Measurements from ENCODE around the gene CNGB1.
"Not testable (repeated sequence)": the region's sequence is repeated elsewhere in the genome, so short reads cannot be mapped to it uniquely, and the experiment has no call there.

Gene CNGB1

GRCh38 chr16:57904101-57904500 lies 66.8 kb downstream of the CNGB1 start:
- DNase-seq (ENCODE audit: low read depth), result no peak

DNA sequence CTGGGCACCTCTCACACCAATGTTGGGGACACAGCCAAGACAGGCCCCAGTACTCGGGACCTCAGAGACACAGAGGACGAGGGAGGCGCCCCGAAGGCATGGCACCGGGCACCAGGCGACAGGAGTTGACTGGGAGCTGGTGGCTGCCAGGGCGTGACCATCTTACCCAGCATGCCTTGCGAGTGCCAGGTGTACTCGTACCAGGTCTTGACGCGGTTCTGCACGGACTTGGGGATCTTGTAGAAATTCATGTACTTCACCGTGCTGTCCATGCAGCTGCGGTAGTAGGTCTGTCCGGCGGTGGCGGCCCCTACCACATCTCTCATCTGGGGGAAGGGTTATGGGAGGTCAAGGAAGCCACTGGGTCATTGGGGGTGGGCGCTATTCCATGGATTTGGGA lies 67.3 kb downstream of the CNGB1 start:
- no peak for DNase-seq (ENCODE audit: low read depth)

GRCh38 chr16:57901480-57902069 lies 69.4 kb downstream of the CNGB1 start:
- no peak for DNase-seq (ENCODE audit: low read depth)

- DNase-seq (ENCODE audit: low read depth), result no peak
Observed at GRCh38 chr16:57900796-57901479, 70.0 kb downstream of the CNGB1 start.

DNA sequence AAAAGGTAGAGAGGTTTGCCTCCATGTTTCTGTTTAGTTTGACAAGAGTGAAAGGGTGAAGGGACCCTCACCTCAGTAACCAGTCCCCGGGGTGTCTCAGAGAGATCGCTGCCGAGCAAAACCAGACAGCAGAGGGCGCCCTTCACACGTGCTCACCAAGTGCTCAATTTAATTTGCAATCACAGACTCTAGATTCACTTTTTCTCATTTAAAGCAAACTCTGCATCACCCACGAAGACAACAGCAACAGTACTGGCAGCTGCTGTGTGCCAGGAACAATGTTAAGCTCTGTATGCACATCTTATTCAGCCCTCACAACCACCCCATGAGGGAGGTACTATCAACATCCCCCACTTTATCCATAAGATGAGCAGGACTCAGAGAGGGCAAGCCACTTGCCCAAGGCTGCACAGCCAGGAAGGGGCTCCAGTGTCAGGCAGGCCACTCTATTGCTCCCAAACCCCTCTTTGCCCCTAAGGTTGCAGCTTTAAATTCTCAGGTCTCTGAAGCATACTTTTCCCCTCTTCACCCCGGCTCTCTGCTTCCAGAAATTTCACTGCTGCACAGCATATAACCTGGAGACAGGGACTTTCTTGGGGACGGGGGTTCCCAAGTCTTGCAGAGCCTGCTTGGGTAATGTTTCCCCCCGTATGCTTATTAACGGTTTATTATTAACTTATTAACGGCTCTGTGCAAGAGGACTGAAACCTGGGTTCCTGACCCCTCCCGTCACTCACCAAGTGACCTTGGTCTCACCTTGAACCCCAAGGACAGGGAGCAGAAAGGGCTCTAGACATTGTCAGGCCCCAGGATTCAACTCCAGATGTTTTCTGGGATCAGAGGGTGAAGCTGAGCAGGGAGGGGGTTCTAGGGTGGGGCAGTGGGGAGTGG lies 70.9 kb downstream of the CNGB1 start:
- peak; percentile 65 for DNase-seq (ENCODE audit: low read depth)

DNA sequence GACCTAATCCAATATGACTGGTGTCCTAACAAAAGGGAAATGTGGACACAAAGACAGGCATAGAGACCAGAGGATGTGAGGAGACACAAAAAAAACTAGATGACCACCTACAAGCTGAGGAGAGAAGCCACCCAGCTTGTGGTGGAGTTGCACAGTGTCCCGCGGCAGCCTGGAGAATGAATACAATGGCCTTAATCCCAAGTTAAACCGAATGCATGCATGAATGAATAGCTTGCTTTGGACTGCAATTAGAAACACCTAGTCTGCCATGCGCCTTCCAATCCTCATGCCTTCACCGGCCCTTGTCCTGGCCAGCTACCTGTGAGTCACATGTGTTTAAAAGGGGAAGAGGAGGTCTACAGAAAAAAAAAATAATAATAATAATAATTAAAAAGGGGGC lies 72.0 kb downstream of the CNGB1 start:
- DNase-seq (ENCODE audit: low read depth), result no peak

- no peak for DNase-seq (ENCODE audit: low read depth)
Observed at GRCh38 chr16:57897996-57898395, 72.9 kb downstream of the CNGB1 start.

GRCh38 chr16:57897053-57897784 lies 73.7 kb downstream of the CNGB1 start:
- no peak for DNase-seq (ENCODE audit: low read depth)

- not testable (repeated sequence) for DNase-seq (ENCODE audit: low read depth)
Observed at GRCh38 chr16:57895081-57895547, 75.8 kb downstream of the CNGB1 start.

DNA sequence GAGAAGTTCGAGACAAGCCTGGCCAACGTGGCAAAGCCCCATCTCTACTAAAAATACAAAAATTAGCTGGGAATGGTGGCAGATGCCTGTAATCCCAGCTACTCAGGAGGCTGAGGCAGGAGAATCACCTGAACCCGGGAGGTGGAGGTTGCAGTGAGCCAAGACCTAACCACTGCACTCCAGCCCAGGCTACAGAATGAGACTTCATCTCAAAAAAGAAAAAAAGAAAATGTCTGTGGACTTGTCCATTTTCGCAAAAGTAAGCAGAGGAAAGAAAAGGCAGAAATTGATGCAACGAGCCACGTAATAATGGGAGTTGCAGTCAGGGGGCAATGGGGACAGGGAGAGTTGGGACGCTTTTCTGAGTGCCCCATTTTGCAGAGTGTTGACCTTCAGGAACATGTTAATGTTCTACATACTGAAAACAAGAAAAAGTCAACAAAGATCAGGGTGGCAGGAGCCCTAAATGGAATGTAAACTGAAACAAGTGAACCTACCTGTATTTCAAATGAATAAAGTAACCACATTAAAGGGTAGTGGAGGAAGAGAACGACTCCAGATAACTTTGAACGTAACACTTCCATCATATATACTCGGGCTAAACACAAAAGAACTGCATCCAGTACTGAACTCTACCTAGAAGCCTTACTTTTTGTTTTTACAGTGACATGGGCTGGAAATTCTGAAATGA lies 76.4 kb downstream of the CNGB1 start:
- DNase-seq (ENCODE audit: low read depth), result no peak

GRCh38 chr16:57893559-57894389 lies 77.2 kb downstream of the CNGB1 start:
- DNase-seq (ENCODE audit: low read depth), result no peak

GRCh38 chr16:57893217-57893558 lies 77.7 kb downstream of the CNGB1 start:
- no peak for DNase-seq (ENCODE audit: low read depth)

DNA sequence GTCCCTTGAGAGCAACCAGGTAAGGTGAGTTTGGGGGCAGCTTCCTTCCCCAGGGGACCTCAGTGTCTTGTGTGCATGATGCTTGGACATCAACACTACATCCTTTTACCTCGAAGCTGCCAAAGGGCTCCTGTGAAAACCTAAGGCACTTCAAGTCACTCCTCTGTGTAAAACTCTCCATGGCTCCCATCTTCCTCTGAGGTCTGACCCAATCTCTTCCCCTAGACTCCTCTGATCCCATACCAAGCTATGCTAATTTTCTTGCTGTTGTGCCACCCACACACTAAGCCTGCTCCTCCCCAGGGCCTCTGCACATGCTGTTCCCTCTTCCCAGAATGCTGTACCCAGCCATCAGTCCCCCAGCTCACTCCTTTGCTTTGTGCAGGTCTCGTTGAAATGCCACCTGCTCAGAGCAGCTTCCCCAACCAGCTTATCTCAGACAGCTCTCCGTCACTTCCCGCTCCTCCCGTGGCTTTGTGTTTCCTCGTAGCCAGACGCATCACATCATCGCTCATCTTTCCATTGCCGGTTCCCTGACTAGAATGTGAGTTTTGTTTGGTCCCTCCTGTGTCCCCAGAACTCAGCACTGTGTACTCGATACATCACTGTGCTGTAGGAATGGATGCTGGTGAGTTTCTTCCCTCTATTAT lies 78.4 kb downstream of the CNGB1 start:
- DNase-seq (ENCODE audit: low read depth), result no peak

- no peak for DNase-seq (ENCODE audit: low read depth)
Observed at GRCh38 chr16:57892041-57892440, 78.9 kb downstream of the CNGB1 start.

GRCh38 chr16:57890752-57891111 lies 80.2 kb downstream of the CNGB1 start:
- DNase-seq (ENCODE audit: low read depth), result no peak

GRCh38 chr16:57889960-57890751 lies 80.8 kb downstream of the CNGB1 start:
- no peak for DNase-seq (ENCODE audit: low read depth)

DNA sequence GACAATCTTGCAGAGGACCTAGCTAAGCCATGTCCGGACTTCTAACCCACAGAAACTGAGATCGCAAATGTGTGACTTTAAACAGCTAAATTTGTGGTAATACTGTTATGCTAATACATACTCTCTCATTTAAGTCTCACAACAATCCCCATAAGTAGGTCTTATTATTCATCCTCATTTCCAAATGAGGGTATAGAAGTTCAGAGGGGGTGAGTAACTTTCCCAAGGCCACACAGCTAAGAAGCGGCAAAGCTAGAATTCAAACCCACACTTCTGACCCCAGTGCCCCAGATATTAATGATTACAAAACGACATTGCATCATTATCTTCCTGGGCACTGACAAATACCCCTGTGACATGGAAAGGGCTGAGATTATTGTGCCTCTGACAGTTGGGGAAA lies 81.4 kb downstream of the CNGB1 start:
- no peak for DNase-seq (ENCODE audit: low read depth)

DNA sequence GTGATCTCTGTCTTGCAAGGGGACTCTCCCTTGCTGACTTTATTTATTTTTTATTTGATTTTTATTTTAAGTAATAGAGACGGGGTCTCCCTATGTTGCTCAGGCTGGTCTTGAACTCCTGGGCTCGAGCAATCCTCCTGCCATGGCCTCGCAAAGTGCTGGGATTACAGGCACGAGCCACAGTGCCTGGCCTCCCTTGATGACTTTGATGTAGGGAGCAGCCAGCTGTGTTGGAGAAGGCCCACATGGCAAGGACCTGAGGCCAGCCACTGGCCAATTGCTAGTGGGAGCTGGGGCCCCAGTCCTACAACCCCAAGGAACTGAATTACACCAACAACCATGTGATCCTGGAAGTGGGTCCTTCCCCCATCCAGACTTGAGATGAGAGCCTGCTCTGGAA lies 81.8 kb downstream of the CNGB1 start:
- DNase-seq (ENCODE audit: low read depth), result no peak

DNA sequence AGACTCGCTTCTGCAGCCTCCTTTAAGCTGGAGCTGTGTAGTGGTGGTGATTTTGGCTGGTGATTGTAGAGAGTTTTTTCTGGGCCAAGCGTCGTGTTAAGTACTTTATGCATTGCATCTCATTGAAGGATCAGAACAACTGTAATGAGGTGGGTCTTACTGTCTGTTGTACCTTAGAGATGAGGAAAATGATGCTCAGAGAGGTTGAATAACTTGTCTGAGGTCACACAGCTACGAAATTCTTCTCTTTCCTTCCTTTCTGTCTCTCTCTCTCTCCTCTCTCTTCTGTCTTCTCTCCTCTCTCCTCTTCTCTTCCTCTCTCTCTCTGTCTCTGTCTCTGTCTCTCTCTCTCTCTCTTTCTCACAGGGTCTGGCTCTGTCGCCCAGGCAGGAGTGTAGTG lies 82.8 kb downstream of the CNGB1 start:
- DNase-seq (ENCODE audit: low read depth), result no peak

DNA sequence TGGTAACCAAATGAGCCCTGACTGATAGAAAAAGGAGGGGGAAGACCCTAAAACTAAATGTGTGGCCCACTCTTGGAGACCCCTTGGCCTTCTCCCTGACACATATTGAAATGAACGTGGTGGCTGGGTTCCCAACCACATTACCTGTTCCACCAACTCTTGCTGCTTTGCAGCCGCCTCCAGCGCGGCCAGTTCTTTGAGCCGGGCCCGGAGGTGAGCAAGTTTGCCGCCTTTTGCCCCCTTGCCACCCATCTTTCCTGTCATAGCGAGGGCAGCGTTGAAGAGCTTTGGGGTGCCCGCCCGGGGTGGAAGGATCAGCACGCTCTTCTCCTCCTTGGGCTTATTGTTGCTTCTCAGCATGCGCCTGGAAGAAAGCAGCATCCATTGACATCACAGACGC lies 83.2 kb downstream of the CNGB1 start:
- DNase-seq (ENCODE audit: low read depth), result no peak
